Measurements from ENCODE around the gene F2R. TPM values are rescaled to one million over a fixed set of nuclear protein-coding genes. Genes with fewer than 3 reads are reported as not detected.
"Not testable (repeated sequence)": the region's sequence is repeated elsewhere in the genome, so short reads cannot be mapped to it uniquely, and the experiment has no call there.

The F2R gene
- 10 to 100 TPM; 22.2 to 23.7 TPM for total RNA-seq

GRCh38 chr5:76715736-76716455, at the start of gene F2R:
Gene F2R, plus strand, starts transcription at chr5:76716126. Its CDS starts 182 bp downstream, at chr5:76716308.
- Mint-ChIP-seq H3K9me3 (no peaks in the 10 kb centered on the region), H3K27ac (peak within 1 kb of the TSS; percentile 78), H3K4me3 (peak within 1 kb of the TSS; percentile 85), H3K27me3 (peaks cover 25% of the 10 kb centered on the region), H3K4me1 (peaks cover 25% of the 10 kb centered on the region), H3K36me3 (peaks cover 8% of the 10 kb centered on the region)
- DNase-seq, result peak; percentile 78
- ATAC-seq (ENCODE audit: low read depth), result peak; percentile 73
- POLR2A ChIA-PET, result interaction anchor here (0.6 to 2.4 kb wide), 4 partner anchors 11 to 58 kb away, joined by 3 to 11 read pairs (median 4); no protein-coding TSS in a partner anchor

DNA sequence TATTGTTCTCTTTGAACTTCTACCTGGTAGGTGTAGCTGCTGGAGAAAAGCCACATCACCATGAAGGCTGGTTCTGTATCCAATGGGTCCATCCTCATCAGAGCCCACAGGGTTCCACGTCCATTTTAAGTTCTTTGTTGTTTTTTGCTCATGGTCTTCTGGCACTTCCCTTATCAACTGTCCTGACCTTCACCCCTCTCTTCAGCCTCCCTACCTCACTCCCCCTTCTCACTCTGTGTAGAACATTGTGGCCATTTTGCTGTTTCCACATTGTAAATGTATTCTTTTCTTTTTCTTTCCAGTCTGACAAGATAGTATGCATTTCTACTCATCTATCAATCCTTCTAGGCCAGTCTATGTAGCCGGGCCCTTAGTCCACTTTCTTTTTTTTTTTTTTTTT, 48.4 kb upstream of the F2R start:
- H3K36me3 Mint-ChIP-seq, result peaks cover 38% of the 10 kb centered on the region
- no peak overlapping the region for H3K4me3 Mint-ChIP-seq
- ATAC-seq (ENCODE audit: low read depth) (no peak), DNase-seq (no peak)
- H3K27ac Mint-ChIP-seq, result no peak overlapping the region
- POLR2A ChIA-PET, result no interaction called here
- H3K27me3 Mint-ChIP-seq, result no peaks in the 10 kb centered on the region
- no peaks in the 10 kb centered on the region for H3K9me3 Mint-ChIP-seq
- no peaks in the 10 kb centered on the region for H3K4me1 Mint-ChIP-seq

DNA sequence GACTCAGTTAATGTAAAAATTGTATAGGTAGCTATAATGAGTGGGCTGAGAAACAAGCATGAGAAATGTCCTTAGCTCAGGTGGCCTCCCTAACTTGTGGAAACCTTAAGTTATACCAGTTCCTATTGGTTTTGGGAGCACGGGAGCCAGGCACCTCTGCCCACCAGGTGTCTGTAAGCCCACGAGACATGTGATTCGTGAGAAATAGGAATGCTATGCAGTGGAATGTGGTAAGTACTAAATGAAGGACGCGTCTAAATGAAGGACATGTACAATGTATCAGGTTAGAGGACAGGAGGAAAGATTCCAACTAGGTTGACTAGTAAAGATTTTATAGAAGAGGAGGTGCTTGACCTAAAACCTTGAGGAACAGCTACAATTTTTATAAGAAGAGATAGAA, 46.7 kb upstream of the F2R start:
- no peak overlapping the region for H3K4me3 Mint-ChIP-seq
- H3K9me3 Mint-ChIP-seq, result no peaks in the 10 kb centered on the region
- no peaks in the 10 kb centered on the region for H3K4me1 Mint-ChIP-seq
- DNase-seq, result no peak
- peaks cover 34% of the 10 kb centered on the region for H3K36me3 Mint-ChIP-seq
- POLR2A ChIA-PET, result no interaction called here
- no peak for ATAC-seq (ENCODE audit: low read depth)
- H3K27me3 Mint-ChIP-seq, result no peaks in the 10 kb centered on the region
- H3K27ac Mint-ChIP-seq, result peak overlapping the region; percentile 28

- Mint-ChIP-seq H3K27me3 (no peaks in the 10 kb centered on the region), H3K36me3 (peaks cover 32% of the 10 kb centered on the region), H3K9me3 (no peaks in the 10 kb centered on the region), H3K4me3 (no peak overlapping the region), H3K4me1 (no peaks in the 10 kb centered on the region), H3K27ac (no peak overlapping the region)
- no peak for DNase-seq
- POLR2A ChIA-PET, result no interaction called here
- ATAC-seq (ENCODE audit: low read depth), result no peak
These were observed 45.4 kb upstream of the F2R start for GRCh38 chr5:76670508-76670907.

DNA sequence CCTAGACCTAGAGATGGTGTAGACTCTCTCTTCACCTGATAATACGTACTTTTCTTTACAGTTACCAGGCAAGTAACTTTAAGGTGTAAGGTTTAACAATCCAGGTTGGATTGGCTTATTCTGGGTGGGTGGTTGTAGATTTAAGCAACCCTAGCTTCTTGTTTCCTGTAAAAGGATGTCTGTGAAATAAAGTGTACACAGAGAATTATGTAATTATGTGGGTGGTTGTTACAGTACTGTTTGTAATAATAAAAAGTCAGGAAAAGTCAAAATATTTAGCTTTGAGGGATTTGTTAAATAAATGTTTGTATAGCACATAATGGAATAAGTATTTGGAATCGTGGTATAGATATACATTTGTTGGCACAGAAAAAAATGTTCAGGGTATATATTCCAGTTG, 43.7 kb upstream of the F2R start:
- ATAC-seq (ENCODE audit: low read depth), result no peak
- no peak for DNase-seq

GRCh38 chr5:76673125-76673524, 42.8 kb upstream of the F2R start:
- H3K27ac Mint-ChIP-seq, result no peak overlapping the region
- no peaks in the 10 kb centered on the region for H3K27me3 Mint-ChIP-seq
- no peaks in the 10 kb centered on the region for H3K9me3 Mint-ChIP-seq
- POLR2A ChIA-PET, result interaction anchor here (0.7 kb wide), 1 partner anchor 33 kb away, joined by 3 read pairs; no protein-coding TSS in a partner anchor
- no peak for DNase-seq
- H3K36me3 Mint-ChIP-seq, result peaks cover 40% of the 10 kb centered on the region
- H3K4me1 Mint-ChIP-seq, result no peaks in the 10 kb centered on the region
- H3K4me3 Mint-ChIP-seq, result no peak overlapping the region
- no peak for ATAC-seq (ENCODE audit: low read depth)

More for the DNA sequence above, 43.7 kb upstream of the F2R start:
- POLR2A ChIA-PET, result no interaction called here
- no peak overlapping the region for H3K27ac Mint-ChIP-seq
- peaks cover 39% of the 10 kb centered on the region for H3K36me3 Mint-ChIP-seq
- no peaks in the 10 kb centered on the region for H3K27me3 Mint-ChIP-seq
- H3K4me3 Mint-ChIP-seq, result no peak overlapping the region
- no peaks in the 10 kb centered on the region for H3K4me1 Mint-ChIP-seq
- H3K9me3 Mint-ChIP-seq, result no peaks in the 10 kb centered on the region

GRCh38 chr5:76674330-76675066, 41.4 kb upstream of the F2R start:
- DNase-seq, result no peak
- no peak overlapping the region for H3K27ac Mint-ChIP-seq
- H3K9me3 Mint-ChIP-seq, result no peaks in the 10 kb centered on the region
- ATAC-seq (ENCODE audit: low read depth), result no peak
- H3K4me1 Mint-ChIP-seq, result no peaks in the 10 kb centered on the region
- no peaks in the 10 kb centered on the region for H3K27me3 Mint-ChIP-seq
- H3K36me3 Mint-ChIP-seq, result peaks cover 41% of the 10 kb centered on the region
- H3K4me3 Mint-ChIP-seq, result no peak overlapping the region
- POLR2A ChIA-PET, result no interaction called here

DNA sequence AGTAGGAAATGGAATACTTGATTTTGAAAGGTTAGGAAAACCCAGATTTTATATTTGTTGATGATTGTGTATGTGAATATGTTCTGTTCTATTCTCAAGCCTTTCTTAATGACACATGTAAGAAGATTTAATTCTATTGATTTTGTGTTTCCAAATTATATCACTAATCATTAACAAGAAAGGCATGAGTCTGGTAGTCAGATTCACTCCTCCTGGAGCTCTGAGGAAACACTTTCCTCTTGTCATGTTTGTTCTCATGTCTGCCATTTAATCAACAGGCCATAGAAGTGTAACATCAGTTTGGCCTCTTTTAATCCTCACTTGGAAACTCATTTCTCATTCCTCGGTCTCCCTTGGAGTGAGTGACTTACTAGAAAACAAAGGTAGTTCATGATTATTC, 40.6 kb upstream of the F2R start:
- POLR2A ChIA-PET, result no interaction called here
- Mint-ChIP-seq H3K4me3 (no peak overlapping the region), H3K36me3 (peaks cover 42% of the 10 kb centered on the region), H3K27ac (no peak overlapping the region), H3K4me1 (peaks cover 2% of the 10 kb centered on the region), H3K27me3 (no peaks in the 10 kb centered on the region), H3K9me3 (no peaks in the 10 kb centered on the region)
- ATAC-seq (ENCODE audit: low read depth), result no peak
- DNase-seq, result no peak

DNA sequence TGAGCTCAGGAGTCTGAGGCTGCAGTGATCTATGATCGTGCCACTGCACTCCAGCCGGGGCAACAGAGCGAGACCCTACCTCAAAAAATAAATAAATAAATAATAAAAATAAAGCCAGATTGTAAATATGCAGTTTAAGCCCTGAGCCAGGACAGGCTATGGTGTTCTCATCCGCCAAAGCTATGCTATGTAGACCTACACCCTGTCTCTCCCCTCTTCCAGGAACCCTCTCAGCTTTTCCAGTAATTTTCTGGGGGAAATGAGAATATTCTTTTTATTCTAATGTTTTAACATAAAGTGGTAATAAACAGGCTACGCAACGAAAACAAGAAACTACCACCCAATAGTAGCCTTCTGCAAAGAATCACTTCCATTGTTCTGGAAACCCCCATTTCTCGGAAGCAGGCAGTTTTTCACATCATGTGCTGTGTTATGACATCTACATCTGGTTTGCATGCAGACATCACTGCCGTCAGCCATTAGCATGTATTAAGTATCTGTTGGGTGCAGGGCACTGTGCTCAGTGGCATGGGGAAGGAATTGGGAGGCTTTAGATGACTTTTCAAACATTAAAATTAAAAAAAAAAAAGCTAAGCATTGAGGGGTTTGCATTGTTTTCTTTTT, 38.0 kb upstream of the F2R start:
- POLR2A ChIA-PET, result no interaction called here
- no peak for ATAC-seq (ENCODE audit: low read depth)
- H3K27me3 Mint-ChIP-seq, result no peaks in the 10 kb centered on the region
- peaks cover 2% of the 10 kb centered on the region for H3K4me1 Mint-ChIP-seq
- H3K4me3 Mint-ChIP-seq, result no peak overlapping the region
- DNase-seq, result no peak
- peaks cover 42% of the 10 kb centered on the region for H3K36me3 Mint-ChIP-seq
- no peak overlapping the region for H3K27ac Mint-ChIP-seq
- H3K9me3 Mint-ChIP-seq, result no peaks in the 10 kb centered on the region

DNA sequence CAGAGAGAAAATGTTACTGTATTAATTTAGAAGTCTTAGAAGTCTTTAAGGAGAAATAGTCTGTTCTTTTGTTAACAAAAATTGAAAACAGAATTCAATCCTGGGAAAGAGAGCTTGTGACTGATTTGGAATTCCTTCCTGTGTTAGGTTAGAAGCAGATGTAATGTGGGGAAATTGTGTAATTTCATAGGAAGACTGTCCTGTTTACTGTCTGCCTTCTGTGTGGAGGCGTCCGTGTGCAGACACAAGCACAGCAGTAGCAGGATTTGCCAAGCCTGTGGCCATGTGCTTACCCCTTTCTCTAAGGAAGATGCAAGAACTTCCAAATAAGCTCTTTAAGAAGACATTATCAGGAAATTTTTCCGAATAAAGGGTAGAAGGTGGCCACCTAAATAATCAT, 36.7 kb upstream of the F2R start:
- Mint-ChIP-seq H3K9me3 (no peaks in the 10 kb centered on the region), H3K27me3 (no peaks in the 10 kb centered on the region), H3K4me3 (no peak overlapping the region), H3K36me3 (peaks cover 42% of the 10 kb centered on the region), H3K4me1 (peaks cover 2% of the 10 kb centered on the region), H3K27ac (no peak overlapping the region)
- POLR2A ChIA-PET, result no interaction called here
- no peak for DNase-seq
- ATAC-seq (ENCODE audit: low read depth), result no peak

- DNase-seq; H3K9me3 Mint-ChIP-seq; ATAC-seq (ENCODE audit: low read depth); H3K4me3 Mint-ChIP-seq; H3K27me3 Mint-ChIP-seq; H3K4me1 Mint-ChIP-seq; H3K27ac Mint-ChIP-seq: not testable (repeated sequence)
- POLR2A ChIA-PET, result interaction anchor here (0.7 kb wide), 1 partner anchor 60 kb away, joined by 5 read pairs; no protein-coding TSS in a partner anchor
- peaks cover 51% of the 10 kb centered on the region for H3K36me3 Mint-ChIP-seq
These were observed 35.1 kb upstream of the F2R start for GRCh38 chr5:76680826-76681225.

DNA sequence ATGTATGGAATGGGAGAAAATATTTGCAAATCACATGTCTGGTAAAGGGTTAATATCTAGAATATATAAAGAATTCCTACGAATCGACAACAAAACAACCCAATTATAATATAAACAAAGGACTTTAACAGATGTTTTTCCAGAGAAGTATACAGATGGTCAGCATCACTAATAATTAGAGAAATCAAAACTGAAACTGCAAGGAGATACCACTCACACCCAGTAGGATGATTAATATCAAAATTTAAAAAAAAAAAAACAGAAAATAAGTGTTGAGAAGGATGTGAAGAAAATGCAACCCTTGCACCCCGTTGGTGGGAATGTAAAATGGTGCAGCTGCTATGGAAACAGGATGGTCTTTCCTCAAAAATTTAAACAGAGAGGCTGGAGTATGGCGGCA, 34.6 kb upstream of the F2R start:
- DNase-seq (no peak), ATAC-seq (ENCODE audit: low read depth) (no peak)
- peaks cover 53% of the 10 kb centered on the region for H3K36me3 Mint-ChIP-seq
- no peak overlapping the region for H3K4me3 Mint-ChIP-seq
- POLR2A ChIA-PET, result no interaction called here
- no peak overlapping the region for H3K27ac Mint-ChIP-seq
- H3K4me1 Mint-ChIP-seq, result peaks cover 2% of the 10 kb centered on the region
- no peaks in the 10 kb centered on the region for H3K27me3 Mint-ChIP-seq
- H3K9me3 Mint-ChIP-seq, result no peaks in the 10 kb centered on the region

DNA sequence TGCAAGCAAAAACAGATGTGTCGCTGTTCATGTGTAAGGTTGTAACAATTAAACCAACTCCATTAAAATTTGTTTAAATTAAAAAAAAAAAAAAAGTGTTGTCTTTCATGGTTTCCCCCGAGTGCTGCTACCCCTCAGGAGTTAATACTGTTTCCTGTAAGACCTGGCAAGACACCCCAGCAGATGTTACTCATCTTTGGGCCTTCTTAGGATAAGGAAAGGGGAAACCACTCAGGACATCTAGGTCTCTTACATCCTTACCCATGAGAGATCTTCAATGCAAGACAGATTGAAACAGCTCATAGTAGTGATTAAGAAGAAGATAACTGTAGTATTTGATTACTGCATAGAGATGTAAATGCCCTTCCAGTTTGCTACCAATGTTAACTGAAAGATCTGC, 33.5 kb upstream of the F2R start:
- no peaks in the 10 kb centered on the region for H3K27me3 Mint-ChIP-seq
- no peaks in the 10 kb centered on the region for H3K9me3 Mint-ChIP-seq
- no peak overlapping the region for H3K27ac Mint-ChIP-seq
- H3K4me3 Mint-ChIP-seq, result no peak overlapping the region
- DNase-seq (no peak), ATAC-seq (ENCODE audit: low read depth) (no peak)
- H3K36me3 Mint-ChIP-seq, result peaks cover 58% of the 10 kb centered on the region
- POLR2A ChIA-PET, result no interaction called here
- peaks cover 2% of the 10 kb centered on the region for H3K4me1 Mint-ChIP-seq

All from activated naive CD8-positive, alpha-beta T cell treated with anti-CD3 and anti-CD28 coated beads, Interleukin-2, amount 10 ng/mL, durations not matched to agents 7 days and 5 days (primary cell).